Stimulated activated CD4-positive, alpha-beta T cell treated with anti-CD3 and anti-CD28 coated beads, Interleukin-1b, Interleukin-23, amount 100 ng/mL, for 24 hours (primary cell): ENCODE data around the gene GGCT.

ENCODE experiments used
- DNase-seq, 4 experiments: peaks; one replicate each; pipeline ENCODE4 v3.0.0-alpha.2; 2020; ENCODE audit warnings: low read depth in 4 of 4, low spot score in 1 of 4

GGCT gene

GRCh38 chr7:30479202-30480120 is 25.2 kb downstream of the GGCT start:
- DNase-seq = no peak

- DNase-seq = peak; percentile 37 to 58 (median 50)
These were observed 26.1 kb downstream of the GGCT start, which contains the start of gene NOD1 for GRCh38 chr7:30478349-30479201. Gene NOD1 (minus strand): TSS chr7:30478784. CDS start chr7:30456921, 21,863 bp downstream.

- DNase-seq = no peak
These were observed 28.0 kb downstream of the GGCT start for GRCh38 chr7:30476459-30477145.

- no peak for DNase-seq
These were observed 29.0 kb downstream of the GGCT start for GRCh38 chr7:30475580-30475979.

GRCh38 chr7:30474893-30475292 is 29.7 kb downstream of the GGCT start:
- DNase-seq = no peak

DNA sequence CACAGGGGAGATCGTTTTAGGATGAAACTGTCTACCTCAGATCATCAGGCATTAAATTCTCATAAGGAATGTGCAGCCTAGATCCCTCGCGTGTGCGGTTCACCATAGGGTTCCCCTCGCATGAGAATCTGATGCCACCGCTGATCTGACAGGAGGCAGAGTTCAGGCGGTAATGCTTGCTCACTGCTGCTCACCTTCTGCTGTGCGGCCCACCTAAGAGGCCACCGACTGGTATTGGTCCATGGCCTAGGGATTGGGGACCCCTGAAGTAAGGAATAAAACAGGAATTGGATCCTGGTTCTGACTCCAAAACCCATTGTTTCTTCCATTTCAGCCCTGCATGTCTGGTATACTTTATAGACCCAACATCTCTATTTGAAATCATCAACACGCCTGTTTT is 30.1 kb downstream of the GGCT start:
- DNase-seq = no peak

GRCh38 chr7:30473903-30474302 is 30.7 kb downstream of the GGCT start:
- DNase-seq = no peak

GRCh38 chr7:30472784-30473775 is 31.5 kb downstream of the GGCT start:
- DNase-seq = no peak

DNA sequence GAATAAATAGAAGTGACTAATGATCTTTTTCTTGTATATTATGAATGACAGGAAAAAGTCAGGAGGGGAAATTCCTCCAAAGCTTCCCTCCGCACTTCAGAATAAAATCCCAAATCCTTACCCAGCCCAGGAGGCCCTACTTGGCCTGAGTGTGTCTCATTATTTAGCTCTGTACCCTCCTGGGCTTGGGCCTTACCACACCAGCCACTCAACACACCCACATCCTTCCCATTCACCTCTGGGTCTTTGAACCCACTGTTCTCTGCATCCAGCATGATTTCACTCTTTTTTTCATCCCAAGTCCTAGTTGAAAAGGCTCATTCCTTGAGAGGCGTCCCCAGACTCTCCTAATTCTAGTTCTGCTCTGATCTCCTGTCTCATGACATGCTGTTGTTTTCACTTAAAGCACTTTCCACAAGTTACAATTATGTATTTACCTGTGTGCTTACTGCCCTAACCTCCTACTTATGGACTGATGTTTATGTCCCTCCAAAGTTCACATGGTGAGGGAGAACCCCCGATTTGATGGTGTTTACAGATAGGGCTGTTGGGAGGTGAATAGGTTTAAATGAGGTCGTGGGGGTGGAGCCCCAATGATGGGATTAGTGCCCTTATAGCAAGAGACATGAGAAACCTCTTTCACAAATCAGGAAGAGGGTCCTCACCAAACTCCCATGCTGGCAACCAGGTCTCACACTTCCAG is 32.4 kb downstream of the GGCT start:
- DNase-seq = no peak

DNA sequence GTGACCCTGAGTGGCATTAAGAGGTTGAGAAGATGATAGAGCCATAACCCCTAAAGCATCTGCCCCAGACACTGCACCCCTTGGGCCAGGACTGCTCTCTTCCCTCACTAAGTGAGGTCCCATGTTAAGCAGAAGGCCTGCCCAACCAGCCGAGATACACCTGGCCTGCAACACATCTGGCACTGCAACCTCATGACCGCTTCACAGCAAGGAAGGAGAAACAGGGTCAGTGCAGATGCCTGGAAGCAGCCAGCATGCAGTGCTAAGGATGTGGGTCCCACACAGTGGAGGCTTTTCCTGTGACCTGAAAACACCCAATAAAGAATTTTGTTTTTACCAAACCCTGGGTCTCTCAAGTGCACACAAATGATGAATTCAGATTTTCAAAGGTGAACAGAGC is 33.4 kb downstream of the GGCT start:
- no peak for DNase-seq

GRCh38 chr7:30470771-30471170 is 33.9 kb downstream of the GGCT start:
- no peak for DNase-seq

- no peak for DNase-seq
These were observed 34.4 kb downstream of the GGCT start for GRCh38 chr7:30470163-30470770.

GRCh38 chr7:30469303-30469702 is 35.3 kb downstream of the GGCT start:
- no peak for DNase-seq

- no peak for DNase-seq
These were observed 35.8 kb downstream of the GGCT start for GRCh38 chr7:30468791-30469190.

GRCh38 chr7:30468041-30468440 is 36.6 kb downstream of the GGCT start:
- DNase-seq = no peak

DNA sequence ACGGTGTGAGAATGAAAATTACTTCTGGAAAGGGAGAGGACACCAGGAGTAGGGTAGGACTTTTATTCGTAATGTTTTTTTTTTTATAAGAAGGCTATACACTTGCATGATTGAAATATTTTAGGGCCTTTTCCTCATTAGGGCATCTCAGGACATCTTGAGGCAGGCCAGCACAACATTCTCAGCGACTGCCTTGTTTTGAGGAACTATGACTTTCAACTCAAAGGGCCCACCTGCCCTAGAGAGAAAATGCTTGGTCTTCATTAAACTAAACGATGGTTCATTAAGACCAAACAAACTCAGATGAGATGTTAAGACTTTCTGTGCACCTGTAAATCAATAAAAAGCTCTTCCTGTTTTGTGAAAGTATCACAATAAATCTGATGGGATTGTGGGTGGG is 37.4 kb downstream of the GGCT start:
- DNase-seq = no peak

GRCh38 chr7:30466266-30466665 is 38.4 kb downstream of the GGCT start:
- DNase-seq = no peak

- DNase-seq = no peak
These were observed 38.8 kb downstream of the GGCT start for GRCh38 chr7:30465811-30466180.
